HG03159 (cell line): ENCODE data around the gene NCAPD2.

Experiments used
- ATAC-seq: cut with Tn5 transposase; IDR thresholded peaks from one replicate; pipeline ENCODE4 v1.9.1; 2021; ENCODE audit warnings: mild to moderate bottlenecking, moderate library complexity; ENCODE audit not compliant: unreplicated experiment

The NCAPD2 gene, protein sequence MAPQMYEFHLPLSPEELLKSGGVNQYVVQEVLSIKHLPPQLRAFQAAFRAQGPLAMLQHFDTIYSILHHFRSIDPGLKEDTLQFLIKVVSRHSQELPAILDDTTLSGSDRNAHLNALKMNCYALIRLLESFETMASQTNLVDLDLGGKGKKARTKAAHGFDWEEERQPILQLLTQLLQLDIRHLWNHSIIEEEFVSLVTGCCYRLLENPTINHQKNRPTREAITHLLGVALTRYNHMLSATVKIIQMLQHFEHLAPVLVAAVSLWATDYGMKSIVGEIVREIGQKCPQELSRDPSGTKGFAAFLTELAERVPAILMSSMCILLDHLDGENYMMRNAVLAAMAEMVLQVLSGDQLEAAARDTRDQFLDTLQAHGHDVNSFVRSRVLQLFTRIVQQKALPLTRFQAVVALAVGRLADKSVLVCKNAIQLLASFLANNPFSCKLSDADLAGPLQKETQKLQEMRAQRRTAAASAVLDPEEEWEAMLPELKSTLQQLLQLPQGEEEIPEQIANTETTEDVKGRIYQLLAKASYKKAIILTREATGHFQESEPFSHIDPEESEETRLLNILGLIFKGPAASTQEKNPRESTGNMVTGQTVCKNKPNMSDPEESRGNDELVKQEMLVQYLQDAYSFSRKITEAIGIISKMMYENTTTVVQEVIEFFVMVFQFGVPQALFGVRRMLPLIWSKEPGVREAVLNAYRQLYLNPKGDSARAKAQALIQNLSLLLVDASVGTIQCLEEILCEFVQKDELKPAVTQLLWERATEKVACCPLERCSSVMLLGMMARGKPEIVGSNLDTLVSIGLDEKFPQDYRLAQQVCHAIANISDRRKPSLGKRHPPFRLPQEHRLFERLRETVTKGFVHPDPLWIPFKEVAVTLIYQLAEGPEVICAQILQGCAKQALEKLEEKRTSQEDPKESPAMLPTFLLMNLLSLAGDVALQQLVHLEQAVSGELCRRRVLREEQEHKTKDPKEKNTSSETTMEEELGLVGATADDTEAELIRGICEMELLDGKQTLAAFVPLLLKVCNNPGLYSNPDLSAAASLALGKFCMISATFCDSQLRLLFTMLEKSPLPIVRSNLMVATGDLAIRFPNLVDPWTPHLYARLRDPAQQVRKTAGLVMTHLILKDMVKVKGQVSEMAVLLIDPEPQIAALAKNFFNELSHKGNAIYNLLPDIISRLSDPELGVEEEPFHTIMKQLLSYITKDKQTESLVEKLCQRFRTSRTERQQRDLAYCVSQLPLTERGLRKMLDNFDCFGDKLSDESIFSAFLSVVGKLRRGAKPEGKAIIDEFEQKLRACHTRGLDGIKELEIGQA (N-terminal part only)

DNA sequence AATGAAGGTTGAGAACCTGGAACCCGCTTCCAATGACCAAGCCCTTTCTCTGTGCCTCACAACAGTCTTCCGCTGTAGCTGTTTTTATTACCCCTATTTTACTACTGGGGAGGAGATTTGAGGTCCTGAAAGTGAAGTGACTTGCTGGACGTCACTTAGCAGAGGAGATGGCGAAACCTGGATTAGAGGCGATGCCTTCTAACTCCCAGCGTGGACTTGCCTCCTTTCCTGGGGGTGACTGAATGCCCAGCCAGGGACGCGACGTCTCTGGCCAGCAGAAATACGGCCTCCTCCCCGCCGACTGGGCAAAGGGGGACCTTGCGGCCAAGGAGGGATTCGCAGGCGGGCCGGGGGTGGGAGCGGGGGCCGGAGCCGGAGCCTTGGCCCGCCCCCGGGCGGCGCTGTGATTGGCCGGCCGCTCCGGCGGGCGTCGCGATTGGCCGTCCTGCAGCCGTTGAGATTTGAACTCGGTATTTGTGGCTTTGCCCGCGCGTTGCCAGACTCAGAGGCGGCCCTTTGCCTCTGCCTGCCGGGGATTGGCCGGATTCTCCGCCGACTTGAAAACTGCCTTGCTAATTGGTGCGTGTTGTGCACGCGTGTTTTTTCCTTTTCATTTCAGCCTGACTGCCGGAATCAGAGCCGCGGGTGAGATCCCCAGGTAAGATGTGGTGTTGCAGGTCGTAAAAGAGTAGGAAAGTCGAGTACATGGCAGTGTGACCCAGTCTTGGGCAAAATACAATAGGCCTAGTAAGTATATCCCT is at the start of gene NCAPD2:
TSS of gene NCAPD2 (plus strand) at position 606 of the 761 bp plus-strand sequence. CDS start 997 bp downstream, outside the sequence.
- ATAC-seq: peak; percentile 82

DNA sequence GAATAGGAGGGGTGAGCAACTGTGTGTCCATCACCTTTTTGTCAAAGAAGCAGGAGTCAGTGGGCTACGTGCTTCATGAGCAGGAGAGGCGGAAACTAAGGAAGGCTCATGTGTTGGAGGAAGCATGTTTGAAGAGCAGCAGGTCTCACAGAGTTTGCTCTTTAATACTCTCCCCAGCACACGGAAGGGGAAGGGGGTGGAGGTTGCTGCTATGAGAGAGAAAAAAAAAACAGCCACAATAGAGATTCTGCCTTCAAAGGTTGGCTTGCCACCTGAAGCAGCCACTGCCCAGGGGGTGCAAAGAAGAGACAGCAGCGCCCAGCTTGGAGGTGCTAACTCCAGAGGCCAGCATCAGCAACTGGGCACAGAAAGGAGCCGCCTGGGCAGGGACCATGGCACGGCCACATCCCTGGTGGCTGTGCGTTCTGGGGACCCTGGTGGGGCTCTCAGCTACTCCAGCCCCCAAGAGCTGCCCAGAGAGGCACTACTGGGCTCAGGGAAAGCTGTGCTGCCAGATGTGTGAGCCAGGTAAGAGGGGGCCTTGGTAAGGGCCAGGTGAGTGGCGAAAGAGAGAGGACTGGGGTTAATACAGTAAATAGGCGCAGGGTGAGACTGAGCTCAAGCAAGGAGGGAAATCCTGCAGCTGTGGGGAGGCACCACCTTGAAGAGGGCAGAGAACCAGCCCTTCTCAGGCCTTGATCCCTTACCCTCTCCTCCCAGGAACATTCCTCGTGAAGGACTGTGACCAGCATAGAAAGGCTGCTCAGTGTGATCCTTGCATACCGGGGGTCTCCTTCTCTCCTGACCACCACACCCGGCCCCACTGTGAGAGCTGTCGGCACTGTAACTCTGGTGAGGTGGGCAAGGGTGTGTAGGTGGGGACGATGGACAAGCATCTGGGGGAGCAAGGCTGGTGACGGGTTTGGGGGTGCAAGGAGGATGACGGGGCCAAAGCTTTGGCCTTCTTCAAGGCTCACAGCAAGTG is 48.9 kb upstream of the NCAPD2 start, which contains the start of gene CD27:
TSS of gene CD27 (plus strand) at position 252 of the 985 bp plus-strand sequence. CDS start at position 393, 141 bp downstream.
- no peak for ATAC-seq

DNA sequence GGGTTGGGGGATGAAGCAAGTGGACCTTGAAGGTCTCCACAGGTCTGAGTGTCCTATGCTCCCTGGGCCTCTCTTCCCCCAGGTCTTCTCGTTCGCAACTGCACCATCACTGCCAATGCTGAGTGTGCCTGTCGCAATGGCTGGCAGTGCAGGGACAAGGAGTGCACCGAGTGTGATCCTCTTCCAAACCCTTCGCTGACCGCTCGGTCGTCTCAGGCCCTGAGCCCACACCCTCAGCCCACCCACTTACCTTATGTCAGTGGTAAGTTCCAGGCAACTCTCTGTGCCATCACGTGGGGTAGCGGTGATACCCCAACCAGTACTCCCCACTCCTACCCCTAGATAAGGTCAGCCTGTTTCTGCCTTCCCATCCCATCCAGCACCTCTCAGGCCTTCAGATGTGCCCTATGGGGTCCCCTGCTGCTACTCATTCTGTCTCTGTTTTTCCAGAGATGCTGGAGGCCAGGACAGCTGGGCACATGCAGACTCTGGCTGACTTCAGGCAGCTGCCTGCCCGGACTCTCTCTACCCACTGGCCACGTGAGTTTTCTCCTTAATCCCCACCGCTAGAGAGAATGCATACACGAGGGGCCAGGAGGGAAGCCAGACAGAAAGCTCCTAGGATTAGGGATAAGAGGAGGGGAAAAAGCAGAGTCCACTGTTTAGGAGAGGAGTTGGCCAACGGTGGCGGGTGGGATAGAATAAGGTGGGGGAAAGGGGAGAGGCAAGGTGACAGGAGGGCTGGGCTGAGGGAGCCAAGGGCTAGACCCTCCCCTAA is 43.6 kb upstream of the NCAPD2 start:
- no peak for ATAC-seq

DNA sequence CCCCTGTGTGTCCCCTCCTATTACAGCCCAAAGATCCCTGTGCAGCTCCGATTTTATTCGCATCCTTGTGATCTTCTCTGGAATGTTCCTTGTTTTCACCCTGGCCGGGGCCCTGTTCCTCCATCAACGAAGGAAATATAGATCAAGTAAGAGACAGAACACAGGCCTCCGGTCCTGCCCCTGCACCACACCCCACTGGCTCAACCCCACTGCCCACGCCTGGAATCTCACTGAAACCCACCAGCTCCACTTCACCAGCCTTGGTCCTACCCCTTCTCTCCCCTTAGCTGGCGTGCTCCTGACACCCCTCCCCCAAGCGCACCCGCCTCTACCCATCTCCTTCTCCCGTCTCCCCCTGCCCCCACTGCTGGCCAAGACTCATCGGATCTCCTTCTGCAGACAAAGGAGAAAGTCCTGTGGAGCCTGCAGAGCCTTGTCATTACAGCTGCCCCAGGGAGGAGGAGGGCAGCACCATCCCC is 43.0 kb upstream of the NCAPD2 start:
- ATAC-seq: no peak

DNA sequence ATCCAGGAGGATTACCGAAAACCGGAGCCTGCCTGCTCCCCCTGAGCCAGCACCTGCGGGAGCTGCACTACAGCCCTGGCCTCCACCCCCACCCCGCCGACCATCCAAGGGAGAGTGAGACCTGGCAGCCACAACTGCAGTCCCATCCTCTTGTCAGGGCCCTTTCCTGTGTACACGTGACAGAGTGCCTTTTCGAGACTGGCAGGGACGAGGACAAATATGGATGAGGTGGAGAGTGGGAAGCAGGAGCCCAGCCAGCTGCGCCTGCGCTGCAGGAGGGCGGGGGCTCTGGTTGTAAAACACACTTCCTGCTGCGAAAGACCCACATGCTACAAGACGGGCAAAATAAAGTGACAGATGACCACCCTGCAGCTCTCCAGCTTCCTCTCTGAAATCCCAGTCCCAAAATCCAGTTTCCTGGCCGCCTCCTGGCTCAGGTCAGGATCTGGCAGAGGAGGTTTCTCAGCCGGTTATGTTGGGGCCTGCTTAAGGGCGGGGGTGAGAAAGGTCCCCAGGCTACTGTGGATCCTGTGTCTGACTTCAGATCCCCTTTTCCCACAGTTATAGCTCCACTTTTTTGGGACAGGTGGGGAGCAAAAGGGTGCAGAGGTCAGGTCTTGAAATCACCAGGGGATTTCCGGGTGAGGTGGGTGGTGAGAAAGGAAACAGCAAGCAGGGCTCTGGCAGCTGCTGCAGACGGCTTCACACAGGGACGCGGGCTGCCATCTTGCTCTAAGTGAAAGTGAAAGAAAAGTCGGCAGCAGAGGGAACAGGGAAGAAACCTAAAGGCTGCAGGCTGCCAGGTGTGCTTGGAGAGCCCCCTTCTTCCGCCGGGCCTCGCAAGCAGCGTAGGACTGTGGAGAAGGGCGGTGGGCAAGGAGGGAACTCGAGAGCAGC is 42.3 kb upstream of the NCAPD2 start, which contains the start of gene TAPBPL:
TSS of gene TAPBPL (plus strand) at position 695 of the 897 bp plus-strand sequence. CDS start 207 bp downstream, outside the sequence.
- peak; percentile 68 for ATAC-seq

DNA sequence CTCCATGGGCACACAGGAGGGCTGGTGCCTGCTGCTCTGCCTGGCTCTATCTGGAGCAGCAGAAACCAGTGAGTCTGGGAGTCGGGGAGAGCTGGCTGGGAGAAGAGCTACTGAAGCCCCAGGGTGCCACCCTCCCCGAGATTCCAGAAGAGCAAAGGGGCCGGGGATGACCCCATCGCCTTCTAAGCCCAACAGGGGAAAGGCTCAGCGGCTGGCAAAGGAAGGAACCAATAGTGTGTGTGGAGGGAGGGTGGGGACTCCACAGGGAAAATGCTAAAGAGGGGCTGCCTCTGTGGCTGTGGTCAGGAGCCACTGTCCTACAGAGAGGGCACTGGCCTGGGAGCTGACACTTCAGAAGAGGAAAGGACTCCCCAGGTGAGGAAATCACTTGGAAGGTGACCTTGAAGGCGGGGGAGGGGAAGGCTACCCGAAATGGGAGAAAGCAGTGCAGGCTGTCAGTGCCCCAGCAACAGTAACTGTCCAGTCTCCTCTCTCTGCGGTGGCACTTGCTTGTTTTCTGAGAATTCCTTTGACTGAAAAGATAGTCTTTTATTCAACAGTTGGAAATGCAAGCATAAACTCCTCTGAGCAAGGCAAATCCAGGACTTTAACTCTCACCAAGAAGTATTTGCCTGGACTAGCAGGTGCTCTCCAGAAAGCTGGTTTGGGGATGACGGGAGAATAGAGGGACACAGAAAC is 41.5 kb upstream of the NCAPD2 start:
- no peak for ATAC-seq

DNA sequence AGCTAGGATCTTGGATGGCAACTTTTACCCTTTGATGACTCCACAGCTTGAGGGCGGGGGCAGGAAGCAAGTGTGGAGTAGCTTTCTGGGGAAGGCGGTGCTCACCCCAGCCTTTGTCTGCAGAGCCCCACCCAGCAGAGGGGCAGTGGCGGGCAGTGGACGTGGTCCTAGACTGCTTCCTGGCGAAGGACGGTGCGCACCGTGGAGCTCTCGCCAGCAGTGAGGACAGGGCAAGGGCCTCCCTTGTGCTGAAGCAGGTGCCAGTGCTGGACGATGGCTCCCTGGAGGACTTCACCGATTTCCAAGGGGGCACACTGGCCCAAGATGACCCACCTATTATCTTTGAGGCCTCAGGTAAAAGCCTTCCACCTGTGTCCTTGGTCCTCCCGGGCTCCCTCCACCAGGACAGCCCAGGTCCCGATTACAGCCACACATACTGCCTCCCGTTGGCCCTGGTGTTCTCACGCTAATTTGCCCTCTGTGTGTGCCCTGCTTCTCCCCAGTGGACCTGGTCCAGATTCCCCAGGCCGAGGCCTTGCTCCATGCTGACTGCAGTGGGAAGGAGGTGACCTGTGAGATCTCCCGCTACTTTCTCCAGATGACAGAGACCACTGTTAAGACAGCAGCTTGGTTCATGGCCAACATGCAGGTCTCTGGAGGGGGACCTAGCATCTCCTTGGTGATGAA is 40.8 kb upstream of the NCAPD2 start:
- no peak for ATAC-seq

DNA sequence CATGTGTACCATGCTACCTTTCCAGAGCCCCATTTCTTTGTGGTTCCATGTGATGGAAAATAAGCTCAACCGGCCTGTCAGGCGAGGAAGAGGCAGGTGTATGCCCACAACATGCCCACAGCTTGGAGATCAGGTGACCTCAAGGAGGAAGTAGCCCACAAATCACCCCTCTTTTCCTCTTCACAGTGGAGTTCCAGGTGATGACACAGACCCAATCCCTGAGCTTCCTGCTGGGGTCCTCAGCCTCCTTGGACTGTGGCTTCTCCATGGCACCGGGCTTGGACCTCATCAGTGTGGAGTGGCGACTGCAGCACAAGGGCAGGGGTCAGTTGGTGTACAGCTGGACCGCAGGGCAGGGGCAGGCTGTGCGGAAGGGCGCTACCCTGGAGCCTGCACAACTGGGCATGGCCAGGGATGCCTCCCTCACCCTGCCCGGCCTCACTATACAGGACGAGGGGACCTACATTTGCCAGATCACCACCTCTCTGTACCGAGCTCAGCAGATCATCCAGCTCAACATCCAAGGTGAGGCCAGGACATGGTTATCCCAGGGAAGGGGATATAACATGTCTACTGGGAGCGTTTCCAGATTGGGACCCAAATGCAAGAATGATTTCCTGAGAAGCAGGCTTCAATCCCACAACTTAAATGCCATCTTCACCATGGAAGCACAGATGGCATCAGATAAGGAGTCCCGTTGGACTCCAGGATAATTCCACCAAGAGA is 36.5 kb upstream of the NCAPD2 start:
- no peak for ATAC-seq

DNA sequence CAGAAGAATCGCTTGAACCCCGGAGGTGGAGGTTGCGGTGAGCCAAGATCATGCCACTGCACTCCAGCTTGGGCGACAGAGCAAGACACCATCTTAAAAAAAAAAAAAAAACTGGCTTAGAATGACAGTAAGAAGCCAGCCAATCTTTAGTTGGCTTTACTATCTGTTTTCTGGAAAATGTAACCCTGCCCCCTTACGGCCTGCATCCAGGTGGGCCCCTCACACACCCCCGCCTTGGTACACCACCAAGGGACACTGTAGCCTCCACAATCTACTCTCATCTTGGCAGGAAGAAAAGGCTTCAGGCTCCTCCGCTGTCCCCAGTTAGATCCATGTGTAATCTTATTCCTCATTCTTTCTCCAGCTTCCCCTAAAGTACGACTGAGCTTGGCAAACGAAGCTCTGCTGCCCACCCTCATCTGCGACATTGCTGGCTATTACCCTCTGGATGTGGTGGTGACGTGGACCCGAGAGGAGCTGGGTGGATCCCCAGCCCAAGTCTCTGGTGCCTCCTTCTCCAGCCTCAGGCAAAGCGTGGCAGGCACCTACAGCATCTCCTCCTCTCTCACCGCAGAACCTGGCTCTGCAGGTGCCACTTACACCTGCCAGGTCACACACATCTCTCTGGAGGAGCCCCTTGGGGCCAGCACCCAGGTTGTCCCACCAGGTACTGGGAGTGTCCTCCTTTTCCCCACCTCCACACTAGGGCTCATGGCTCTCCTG is 35.5 kb upstream of the NCAPD2 start:
- ATAC-seq: no peak

DNA sequence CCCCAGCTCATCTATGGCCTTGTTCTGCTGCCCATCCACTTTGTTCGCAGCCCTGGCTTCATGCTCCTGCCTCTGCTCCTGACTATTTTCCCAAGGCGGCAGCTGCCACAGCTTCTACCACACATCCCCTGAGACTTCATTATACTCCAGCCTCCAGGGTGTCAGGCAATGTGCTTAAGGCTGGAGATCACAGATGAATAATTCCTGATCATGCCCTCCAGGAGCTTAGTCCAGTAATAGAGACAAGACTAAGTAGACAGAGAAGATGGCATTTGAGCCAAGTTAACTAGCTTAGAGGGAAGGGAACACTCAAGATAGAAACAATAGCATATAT is 34.9 kb upstream of the NCAPD2 start:
- ATAC-seq: no peak

DNA sequence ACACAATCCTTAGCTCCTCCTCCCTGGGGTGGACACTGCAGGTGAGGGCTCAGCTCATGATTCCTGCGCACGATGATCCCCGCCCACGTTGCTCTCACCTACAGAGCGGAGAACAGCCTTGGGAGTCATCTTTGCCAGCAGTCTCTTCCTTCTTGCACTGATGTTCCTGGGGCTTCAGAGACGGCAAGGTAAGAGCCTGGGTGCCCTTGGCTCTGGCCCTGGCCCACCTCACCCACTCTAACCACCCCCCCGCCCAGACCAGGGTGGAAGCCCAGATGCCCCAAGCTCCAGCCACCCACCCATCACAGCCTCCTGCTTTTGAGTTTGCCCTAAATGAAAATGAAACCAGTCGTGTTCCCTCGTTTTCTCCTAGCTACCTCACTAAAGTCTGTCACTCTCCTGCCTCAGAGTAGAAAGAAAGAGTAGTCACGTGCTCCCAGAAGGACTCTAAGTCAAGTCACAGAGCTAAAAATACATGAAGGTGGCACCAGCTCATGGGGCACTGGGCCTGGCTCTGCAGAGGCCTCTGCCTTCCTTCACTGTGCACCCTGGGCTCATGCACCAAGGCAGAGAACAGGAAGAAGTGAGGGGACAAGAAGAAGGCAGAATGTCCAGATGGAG is 33.0 kb upstream of the NCAPD2 start:
- no peak for ATAC-seq

DNA sequence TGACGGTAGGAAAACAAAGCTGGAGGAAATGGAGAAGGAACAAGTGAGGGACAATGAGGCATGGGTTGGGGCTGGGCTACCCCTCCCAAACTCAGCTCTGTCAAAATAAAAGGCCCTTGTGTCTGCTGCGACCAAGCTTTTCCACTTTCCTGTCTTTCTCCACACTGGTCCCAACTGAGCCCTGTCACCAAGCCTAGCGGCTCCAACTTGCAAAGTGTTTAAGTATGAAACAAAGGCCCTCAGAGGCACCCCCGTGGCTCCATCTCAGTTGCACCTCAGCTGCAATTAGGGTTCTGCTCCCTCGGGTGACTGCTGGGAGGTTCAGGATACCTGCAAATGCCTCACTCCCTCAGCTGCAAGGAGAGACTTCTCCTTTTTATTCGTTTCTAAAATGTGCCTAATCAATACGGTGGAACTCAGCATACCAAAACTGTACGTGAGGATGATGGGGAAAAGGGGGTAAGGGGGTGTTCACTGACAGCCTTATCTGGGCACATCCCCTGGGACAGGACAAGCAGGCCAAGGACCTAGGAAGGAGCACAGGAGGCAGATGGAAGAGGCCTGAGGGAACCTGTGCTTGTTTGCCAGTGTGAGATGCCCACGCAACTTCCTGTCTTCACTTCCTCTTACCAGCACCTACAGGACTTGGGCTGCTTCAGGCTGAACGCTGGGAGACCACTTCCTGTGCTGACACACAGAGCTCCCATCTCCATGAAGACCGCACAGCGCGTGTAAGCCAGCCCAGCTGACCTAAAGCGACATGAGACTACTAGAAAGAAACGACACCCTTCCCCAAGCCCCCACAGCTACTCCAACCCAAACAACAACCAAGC is 32.3 kb upstream of the NCAPD2 start:
- ATAC-seq: peak; percentile 69
